Type B pancreatic cell (in vitro differentiated cells): ENCODE data around the gene DACT3. TPM values are rescaled to one million over a fixed set of nuclear protein-coding genes. Genes with fewer than 3 reads are reported as not detected.

Experiments used
- DNase-seq: peaks from one replicate; pipeline ENCODE4 v3.0.0; 2021; ENCODE audit warnings: mixed read lengths; ENCODE audit not compliant: unreplicated experiment; ENCODE audit errors: extremely low spot score
- H3K27ac Mint-ChIP-seq: 2 replicates; pipeline ENCODE4 v1.8.0; 2021; ENCODE audit warnings: mild to moderate bottlenecking, mixed read lengths
- H3K27me3 Mint-ChIP-seq: 2 replicates; pipeline ENCODE4 v1.8.0; 2021; ENCODE audit warnings: mixed read lengths
- H3K36me3 Mint-ChIP-seq: 2 replicates; pipeline ENCODE4 v1.8.0; 2021; ENCODE audit warnings: mixed read lengths
- H3K4me1 Mint-ChIP-seq: one replicate; pipeline ENCODE4 v1.8.0; 2021; ENCODE audit warnings: mixed read lengths; ENCODE audit not compliant: unreplicated experiment
- H3K4me3 Mint-ChIP-seq: 2 replicates; pipeline ENCODE4 v1.8.0; 2021; ENCODE audit warnings: mild to moderate bottlenecking, mixed read lengths
- H3K9me3 Mint-ChIP-seq: 2 replicates; pipeline ENCODE4 v1.8.0; 2021; ENCODE audit warnings: mixed read lengths
- total RNA-seq: library from RNA; stranded (reverse); gene quantifications from 2 replicates; pipeline ENCODE4 v1.2.1, GENCODE V29; 2021; ENCODE audit warnings: low replicate concordance
- TF ChIP-seq, protein P1 (sequence below): fragments of 200-600 bp; sonication (generic); conservative IDR thresholded peaks from 2 replicates; pipeline ENCODE4 v1.5.0; 2021; ENCODE audit warnings: antibody characterized with exemption, mild to moderate bottlenecking

DACT3 gene
- total RNA-seq, 1 donor from 2014 or later = 24.5 TPM

DNA sequence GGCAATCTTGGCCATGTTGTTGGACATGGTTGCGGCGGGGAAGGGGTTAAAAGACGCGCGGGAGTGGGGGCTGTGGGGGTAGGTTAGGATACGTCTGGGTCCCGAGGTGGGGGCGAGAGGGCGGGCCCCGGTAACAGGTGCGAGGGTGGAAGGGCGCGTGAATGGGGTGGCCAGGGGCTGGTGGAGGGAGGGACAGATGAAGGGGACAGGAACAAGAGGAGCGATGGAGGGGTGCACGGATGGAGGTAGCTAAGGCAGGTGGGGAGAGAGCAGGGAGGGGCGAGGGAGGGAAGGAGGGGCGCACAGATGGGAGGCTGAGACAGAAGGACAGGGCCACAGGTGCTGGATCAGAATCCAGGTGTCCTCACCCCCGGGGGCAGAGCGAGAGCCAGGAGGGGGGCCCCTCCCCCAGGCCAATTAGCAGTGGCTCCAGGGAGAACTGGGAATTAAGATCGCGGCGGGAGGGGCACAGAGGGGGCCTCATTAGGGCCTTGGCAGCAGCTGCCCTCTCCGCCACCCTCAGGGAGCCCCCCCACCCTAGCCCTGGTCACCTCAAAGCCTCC, 26.2 kb downstream of the DACT3 start:
- no peak overlapping the region for H3K27ac Mint-ChIP-seq
- peaks cover 22% of the 10 kb centered on the region for H3K4me1 Mint-ChIP-seq
- H3K36me3 Mint-ChIP-seq = no peaks in the 10 kb centered on the region
- peaks cover 28% of the 10 kb centered on the region for H3K27me3 Mint-ChIP-seq
- DNase-seq = no peak
- no peaks in the 10 kb centered on the region for H3K9me3 Mint-ChIP-seq
- TF ChIP-seq, protein P1, sequence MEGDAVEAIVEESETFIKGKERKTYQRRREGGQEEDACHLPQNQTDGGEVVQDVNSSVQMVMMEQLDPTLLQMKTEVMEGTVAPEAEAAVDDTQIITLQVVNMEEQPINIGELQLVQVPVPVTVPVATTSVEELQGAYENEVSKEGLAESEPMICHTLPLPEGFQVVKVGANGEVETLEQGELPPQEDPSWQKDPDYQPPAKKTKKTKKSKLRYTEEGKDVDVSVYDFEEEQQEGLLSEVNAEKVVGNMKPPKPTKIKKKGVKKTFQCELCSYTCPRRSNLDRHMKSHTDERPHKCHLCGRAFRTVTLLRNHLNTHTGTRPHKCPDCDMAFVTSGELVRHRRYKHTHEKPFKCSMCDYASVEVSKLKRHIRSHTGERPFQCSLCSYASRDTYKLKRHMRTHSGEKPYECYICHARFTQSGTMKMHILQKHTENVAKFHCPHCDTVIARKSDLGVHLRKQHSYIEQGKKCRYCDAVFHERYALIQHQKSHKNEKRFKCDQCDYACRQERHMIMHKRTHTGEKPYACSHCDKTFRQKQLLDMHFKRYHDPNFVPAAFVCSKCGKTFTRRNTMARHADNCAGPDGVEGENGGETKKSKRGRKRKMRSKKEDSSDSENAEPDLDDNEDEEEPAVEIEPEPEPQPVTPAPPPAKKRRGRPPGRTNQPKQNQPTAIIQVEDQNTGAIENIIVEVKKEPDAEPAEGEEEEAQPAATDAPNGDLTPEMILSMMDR = no peak
- peak overlapping the region; percentile 70 for H3K4me3 Mint-ChIP-seq

DNA sequence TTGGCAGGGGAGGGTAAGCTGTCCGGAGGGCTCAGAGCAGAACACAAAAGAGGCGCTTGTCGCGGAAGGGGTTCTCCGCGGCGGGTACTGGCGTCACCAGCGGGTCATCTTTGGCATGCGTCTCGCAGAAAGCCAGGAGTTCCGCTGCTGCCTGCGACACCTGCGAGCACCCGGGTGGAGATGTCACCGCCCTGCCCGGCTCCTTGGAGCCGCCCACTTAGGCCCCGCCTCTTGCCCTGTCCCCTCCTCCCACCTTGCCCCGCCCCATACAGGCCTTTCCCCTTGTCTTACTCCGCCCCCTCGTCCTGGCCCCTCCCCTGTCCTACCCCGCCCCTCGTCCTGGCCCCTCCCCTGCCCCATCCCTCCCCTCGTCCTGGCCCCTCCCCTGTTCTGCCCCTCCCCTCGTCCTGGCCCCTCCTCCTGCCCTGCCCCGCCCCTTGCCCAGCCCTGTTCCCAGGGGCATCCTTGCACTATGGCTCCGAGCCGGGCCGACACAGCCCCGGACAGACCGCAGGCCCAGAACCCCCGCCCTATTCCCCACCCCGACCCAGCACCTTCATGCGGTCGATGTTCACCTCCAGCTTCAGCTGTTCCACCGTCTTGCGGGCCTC, 26.8 kb downstream of the DACT3 start:
- Mint-ChIP-seq H3K27ac (no peak overlapping the region), H3K36me3 (no peaks in the 10 kb centered on the region), H3K4me3 (peak overlapping the region; percentile 78), H3K4me1 (peaks cover 22% of the 10 kb centered on the region), H3K27me3 (peaks cover 28% of the 10 kb centered on the region), H3K9me3 (no peaks in the 10 kb centered on the region)
- peak; percentile 89 for DNase-seq
- TF ChIP-seq, protein P1 = no peak

DNA sequence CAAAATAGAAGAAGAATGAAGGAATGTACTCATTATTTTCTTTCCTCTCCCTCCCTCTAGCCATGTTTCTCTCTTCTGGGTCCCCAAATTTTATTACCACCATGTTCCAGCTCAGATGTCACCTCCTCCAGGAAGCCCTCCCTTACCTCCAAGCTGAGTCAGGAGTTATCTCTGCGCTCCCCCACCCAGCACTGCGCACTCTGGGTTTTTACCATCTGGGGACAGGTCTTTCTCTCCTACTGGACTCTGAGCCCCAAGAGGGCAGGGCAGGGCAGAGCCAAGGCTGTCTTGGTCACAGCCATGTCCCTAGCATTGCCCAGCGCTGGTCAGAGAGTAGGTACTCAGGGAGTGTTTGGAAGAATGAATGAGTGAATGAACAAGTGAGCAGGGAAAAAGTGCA, 27.9 kb downstream of the DACT3 start:
- Mint-ChIP-seq H3K27me3 (peaks cover 28% of the 10 kb centered on the region), H3K27ac (no peak overlapping the region), H3K9me3 (no peaks in the 10 kb centered on the region), H3K4me3 (peak overlapping the region; percentile 23), H3K36me3 (no peaks in the 10 kb centered on the region), H3K4me1 (peaks cover 22% of the 10 kb centered on the region)
- TF ChIP-seq, protein P1 = no peak
- DNase-seq = no peak

DNA sequence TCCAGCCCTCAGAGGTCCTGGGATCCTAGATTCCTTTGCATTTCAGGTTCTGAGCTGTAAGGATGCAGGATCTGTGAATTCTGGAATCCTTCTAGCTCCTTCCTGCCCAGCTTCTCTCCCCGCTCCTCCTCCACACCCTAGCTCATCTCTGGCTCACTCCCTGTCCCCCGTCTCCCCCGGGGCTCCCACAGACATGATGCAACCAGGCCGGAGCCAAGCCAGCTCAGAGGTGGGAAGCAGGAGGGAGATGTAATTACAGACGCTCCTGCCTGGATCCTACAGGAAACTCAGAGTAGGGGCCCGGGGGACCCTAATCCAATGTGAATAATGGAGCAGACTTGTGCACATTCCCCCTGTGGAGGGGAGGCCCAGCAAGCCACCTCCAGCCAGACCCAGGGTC, 29.5 kb downstream of the DACT3 start:
- peaks cover 28% of the 10 kb centered on the region for H3K27me3 Mint-ChIP-seq
- no peaks in the 10 kb centered on the region for H3K9me3 Mint-ChIP-seq
- no peaks in the 10 kb centered on the region for H3K36me3 Mint-ChIP-seq
- peak overlapping the region; percentile 36 for H3K27ac Mint-ChIP-seq
- no peak overlapping the region for H3K4me3 Mint-ChIP-seq
- H3K4me1 Mint-ChIP-seq = peaks cover 22% of the 10 kb centered on the region
- TF ChIP-seq, protein P1 = no peak
- no peak for DNase-seq

DNA sequence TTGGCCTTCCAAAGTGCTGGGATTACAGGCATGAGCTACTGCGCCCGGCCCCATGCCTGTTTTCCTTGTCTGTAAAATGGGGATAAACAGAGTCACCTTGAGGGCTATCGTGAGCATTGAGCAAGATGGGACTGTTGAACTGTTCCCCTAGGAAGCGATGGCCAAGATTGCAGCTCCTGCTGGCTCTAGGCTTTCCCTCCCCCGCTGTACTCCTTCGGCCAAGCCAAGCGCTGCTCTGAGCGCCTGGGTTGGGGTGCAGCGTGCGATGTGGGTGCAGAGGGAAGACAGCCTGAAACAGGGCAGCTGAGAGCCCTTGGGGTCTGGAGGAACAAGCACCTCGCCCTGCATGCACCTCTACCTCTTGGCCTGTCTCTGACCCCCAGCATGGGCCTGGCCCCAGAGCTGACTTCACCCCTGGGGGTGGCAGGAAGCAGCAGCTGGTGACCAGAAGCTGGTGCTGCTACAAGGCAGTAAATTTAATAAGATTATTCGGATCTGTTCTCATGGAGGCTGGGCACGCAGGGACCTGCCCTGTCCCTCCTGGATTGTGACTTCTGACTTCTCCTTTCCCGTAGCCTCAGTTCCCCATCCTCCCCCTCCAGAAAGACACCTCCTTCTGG, 30.3 kb downstream of the DACT3 start:
- Mint-ChIP-seq H3K27me3 (peaks cover 28% of the 10 kb centered on the region), H3K9me3 (no peaks in the 10 kb centered on the region), H3K4me3 (no peak overlapping the region), H3K36me3 (no peaks in the 10 kb centered on the region), H3K27ac (no peak overlapping the region), H3K4me1 (peaks cover 22% of the 10 kb centered on the region)
- DNase-seq = no peak
- TF ChIP-seq, protein P1 = no peak
